ENCODE data around the gene ARL14EP. TPM values are rescaled to one million over a fixed set of nuclear protein-coding genes. Genes with fewer than 3 reads are reported as not detected.
A peak's percentile ranks its signal among the peaks of the same experiment; 100 is the strongest.

ARL14EP gene
- total RNA-seq, 1 donor: 29.7 TPM

GRCh38 chr11:30314625-30315024 is 8.3 kb upstream of the ARL14EP start:
- Histone ChIP-seq H2AFZ (ENCODE audit: low read length) (no peak overlapping the region), H3K4me2 (ENCODE audit: insufficient read depth, low read length) (no peak overlapping the region), H3K9me3 (ENCODE audit: low read depth, low read length) (no peaks in the 10 kb centered on the region), H3K36me3 (ENCODE audit: insufficient read depth, low read length) (no peaks in the 10 kb centered on the region), H3K79me2 (ENCODE audit: insufficient read depth, low read length) (no peaks in the 10 kb centered on the region), H4K20me1 (ENCODE audit: insufficient read depth, low read length) (no peaks in the 10 kb centered on the region), H3K4me1 (ENCODE audit: insufficient read depth, low read length) (no peaks in the 10 kb centered on the region), H3K4me3 (ENCODE audit: insufficient read depth, low read length) (no peak overlapping the region), H3K27ac (ENCODE audit: low read depth, low read length) (no peak overlapping the region), H3K27me3 (ENCODE audit: insufficient read depth, low read length) (no peaks in the 10 kb centered on the region)
- TF ChIP-seq CTCF (IDR thresholded peaks at IDR 0.05; ENCODE audit: extremely low read depth, low read depth, low read length): peak; percentile 49
- no peak for DNase-seq (ENCODE audit: insufficient read length, low spot score, missing footprints)

- no peaks in the 10 kb centered on the region for H3K4me1 ChIP-seq (ENCODE audit: insufficient read depth, low read length)
- H3K36me3 ChIP-seq (ENCODE audit: insufficient read depth, low read length): no peaks in the 10 kb centered on the region
- TF ChIP-seq CTCF (IDR thresholded peaks at IDR 0.05; ENCODE audit: extremely low read depth, low read depth, low read length): no peak
- H2AFZ ChIP-seq (ENCODE audit: low read length): peak overlapping the region; percentile 30
- H3K27ac ChIP-seq (ENCODE audit: low read depth, low read length): no peak overlapping the region
- H3K9me3 ChIP-seq (ENCODE audit: low read depth, low read length): no peaks in the 10 kb centered on the region
- no peaks in the 10 kb centered on the region for H4K20me1 ChIP-seq (ENCODE audit: insufficient read depth, low read length)
- no peaks in the 10 kb centered on the region for H3K27me3 ChIP-seq (ENCODE audit: insufficient read depth, low read length)
- H3K79me2 ChIP-seq (ENCODE audit: insufficient read depth, low read length): no peaks in the 10 kb centered on the region
- no peak overlapping the region for H3K4me2 ChIP-seq (ENCODE audit: insufficient read depth, low read length)
- DNase-seq (ENCODE audit: insufficient read length, low spot score, missing footprints): no peak
- H3K4me3 ChIP-seq (ENCODE audit: insufficient read depth, low read length): no peak overlapping the region
Measured at GRCh38 chr11:30316237-30316636, 6.7 kb upstream of the ARL14EP start.

GRCh38 chr11:30317030-30317429 is 5.9 kb upstream of the ARL14EP start:
- Histone ChIP-seq H3K4me2 (ENCODE audit: insufficient read depth, low read length) (peak overlapping the region; percentile 1), H2AFZ (ENCODE audit: low read length) (peak overlapping the region; percentile 19), H4K20me1 (ENCODE audit: insufficient read depth, low read length) (no peaks in the 10 kb centered on the region), H3K36me3 (ENCODE audit: insufficient read depth, low read length) (no peaks in the 10 kb centered on the region), H3K4me3 (ENCODE audit: insufficient read depth, low read length) (no peak overlapping the region), H3K9me3 (ENCODE audit: low read depth, low read length) (no peaks in the 10 kb centered on the region), H3K4me1 (ENCODE audit: insufficient read depth, low read length) (no peaks in the 10 kb centered on the region), H3K79me2 (ENCODE audit: insufficient read depth, low read length) (no peaks in the 10 kb centered on the region), H3K27me3 (ENCODE audit: insufficient read depth, low read length) (no peaks in the 10 kb centered on the region), H3K27ac (ENCODE audit: low read depth, low read length) (no peak overlapping the region)
- TF ChIP-seq CTCF (IDR thresholded peaks at IDR 0.05; ENCODE audit: extremely low read depth, low read depth, low read length): no peak
- peak; percentile 14 for DNase-seq (ENCODE audit: insufficient read length, low spot score, missing footprints)

GRCh38 chr11:30321321-30321720 is 1.6 kb upstream of the ARL14EP start:
- peaks cover 28% of the 10 kb centered on the region for H3K4me1 ChIP-seq (ENCODE audit: insufficient read depth, low read length)
- no peak for TF ChIP-seq CTCF (IDR thresholded peaks at IDR 0.05; ENCODE audit: extremely low read depth, low read depth, low read length)
- no peak overlapping the region for H3K4me2 ChIP-seq (ENCODE audit: insufficient read depth, low read length)
- no peaks in the 10 kb centered on the region for H3K27me3 ChIP-seq (ENCODE audit: insufficient read depth, low read length)
- DNase-seq (ENCODE audit: insufficient read length, low spot score, missing footprints): no peak
- H4K20me1 ChIP-seq (ENCODE audit: insufficient read depth, low read length): no peaks in the 10 kb centered on the region
- no peaks in the 10 kb centered on the region for H3K36me3 ChIP-seq (ENCODE audit: insufficient read depth, low read length)
- no peak overlapping the region for H3K4me3 ChIP-seq (ENCODE audit: insufficient read depth, low read length)
- H2AFZ ChIP-seq (ENCODE audit: low read length): no peak overlapping the region
- H3K9me3 ChIP-seq (ENCODE audit: low read depth, low read length): no peaks in the 10 kb centered on the region
- peaks cover 34% of the 10 kb centered on the region for H3K79me2 ChIP-seq (ENCODE audit: insufficient read depth, low read length)
- no peak overlapping the region for H3K27ac ChIP-seq (ENCODE audit: low read depth, low read length)
